Activated B cell treated with CpG ODN at 0.5 μM for 24 hours (primary cell): ENCODE measurements around the gene TRNP1. TPM values are rescaled to one million over a fixed set of nuclear protein-coding genes. Genes with fewer than 3 reads are reported as not detected.

Experiments used
- ATAC-seq: fragments of 200-7000 bp; cut with Tn5 transposase; one replicate; pipeline ENCODE4 v1.10.0; 2021; ENCODE audit warnings: low read depth, mild to moderate bottlenecking, moderate library complexity
- CTCF ChIA-PET: fragments of 350-600 bp; sonication (Branson Sonifier 250); formaldehyde crosslinking; loops from one replicate; lab custom pipeline; 2021; ENCODE audit warnings: antibody characterized with exemption; lab: Charles Lee
- POLR2A ChIA-PET: fragments of 350-600 bp; sonication (Branson Sonifier 250); formaldehyde crosslinking; loops from one replicate; lab custom pipeline; 2021; ENCODE audit warnings: antibody characterized with exemption; lab: Charles Lee
- DNase-seq: peaks from one replicate; pipeline ENCODE4 v3.0.0; 2022
- H3K27ac Mint-ChIP-seq: one replicate; pipeline ENCODE4 v1.8.0; 2020; ENCODE audit warnings: mixed read lengths
- H3K27me3 Mint-ChIP-seq: one replicate; pipeline ENCODE4 v1.8.0; 2021; ENCODE audit warnings: mixed read lengths
- H3K36me3 Mint-ChIP-seq: one replicate; pipeline ENCODE4 v1.8.0; 2021; ENCODE audit warnings: low read depth, mixed read lengths
- H3K4me1 Mint-ChIP-seq: one replicate; pipeline ENCODE4 v1.8.0; 2021; ENCODE audit warnings: mixed read lengths
- H3K4me3 Mint-ChIP-seq: one replicate; pipeline ENCODE4 v1.8.0; 2020; ENCODE audit warnings: mild to moderate bottlenecking, mixed read lengths
- H3K9me3 Mint-ChIP-seq: one replicate; pipeline ENCODE4 v1.8.0; 2020; ENCODE audit warnings: mixed read lengths
- CTCF ChIP-seq: fragments of 200-600 bp; IDR thresholded peaks from one replicate; pipeline ENCODE4 v1.8.0; 2022; ENCODE audit warnings: antibody characterized with exemption, mild to moderate bottlenecking
- intact Hi-C: fragments of 100-400 bp; cut with micrococcal nuclease; formaldehyde crosslinking; loops from one replicate; pipeline ENCODE4 v1.15.1; 2024
- total RNA-seq: library from RNA; stranded (reverse); gene quantifications from 2 replicates; pipeline ENCODE4 v1.2.3, GENCODE V29; 2022

TRNP1 gene
- total RNA-seq, 1 donor from 2014 or later, result 0.44 TPM

GRCh38 chr1:26971590-26971989 is 21.9 kb upstream of the TRNP1 start:
- no peaks in the 10 kb centered on the region for H3K4me1 Mint-ChIP-seq
- TF ChIP-seq CTCF, result no peak
- H3K27me3 Mint-ChIP-seq, result peaks cover 22% of the 10 kb centered on the region
- CTCF ChIA-PET, result no interaction called here
- intact Hi-C loops, result no loop called here
- POLR2A ChIA-PET, result no interaction called here
- no peaks in the 10 kb centered on the region for H3K9me3 Mint-ChIP-seq
- H3K4me3 Mint-ChIP-seq, result no peak overlapping the region
- DNase-seq, result no peak
- no peaks in the 10 kb centered on the region for H3K36me3 Mint-ChIP-seq
- no peak overlapping the region for H3K27ac Mint-ChIP-seq
- ATAC-seq, result no peak

GRCh38 chr1:26972390-26972789 is 21.1 kb upstream of the TRNP1 start:
- Mint-ChIP-seq H3K36me3 (no peaks in the 10 kb centered on the region), H3K4me1 (no peaks in the 10 kb centered on the region), H3K9me3 (no peaks in the 10 kb centered on the region), H3K27me3 (peaks cover 22% of the 10 kb centered on the region), H3K27ac (no peak overlapping the region), H3K4me3 (no peak overlapping the region)
- intact Hi-C loops, result no loop called here
- ChIA-PET POLR2A (no interaction called here), CTCF (no interaction called here)
- TF ChIP-seq CTCF, result no peak
- ATAC-seq, result no peak
- DNase-seq, result no peak

- no peaks in the 10 kb centered on the region for H3K4me1 Mint-ChIP-seq
- ChIA-PET CTCF (no interaction called here), POLR2A (no interaction called here)
- DNase-seq, result no peak
- H3K9me3 Mint-ChIP-seq, result no peaks in the 10 kb centered on the region
- no peak for ATAC-seq
- no peak for TF ChIP-seq CTCF
- no peak overlapping the region for H3K27ac Mint-ChIP-seq
- intact Hi-C loops, result no loop called here
- H3K27me3 Mint-ChIP-seq, result peaks cover 18% of the 10 kb centered on the region
- H3K4me3 Mint-ChIP-seq, result no peak overlapping the region
- H3K36me3 Mint-ChIP-seq, result no peaks in the 10 kb centered on the region
These were observed 20.7 kb upstream of the TRNP1 start for GRCh38 chr1:26972821-26973220.

- H3K4me1 Mint-ChIP-seq, result no peaks in the 10 kb centered on the region
- H3K36me3 Mint-ChIP-seq, result no peaks in the 10 kb centered on the region
- no peaks in the 10 kb centered on the region for H3K9me3 Mint-ChIP-seq
- intact Hi-C loops, result no loop called here
- no peak for TF ChIP-seq CTCF
- CTCF ChIA-PET, result no interaction called here
- POLR2A ChIA-PET, result no interaction called here
- ATAC-seq (no peak), DNase-seq (no peak)
- no peak overlapping the region for H3K27ac Mint-ChIP-seq
- peaks cover 10% of the 10 kb centered on the region for H3K27me3 Mint-ChIP-seq
- H3K4me3 Mint-ChIP-seq, result no peak overlapping the region
These were observed 16.6 kb upstream of the TRNP1 start for GRCh38 chr1:26976621-26977510.

- ChIA-PET POLR2A (no interaction called here), CTCF (interaction anchor here (0.8 kb wide), 1 partner anchor 19 kb away, joined by 3 read pairs; no protein-coding TSS in a partner anchor)
- no peaks in the 10 kb centered on the region for H3K4me1 Mint-ChIP-seq
- no peak for ATAC-seq
- no peaks in the 10 kb centered on the region for H3K9me3 Mint-ChIP-seq
- no peak overlapping the region for H3K4me3 Mint-ChIP-seq
- intact Hi-C loops, result no loop called here
- H3K36me3 Mint-ChIP-seq, result no peaks in the 10 kb centered on the region
- TF ChIP-seq CTCF, result no peak
- DNase-seq, result no peak
- no peak overlapping the region for H3K27ac Mint-ChIP-seq
- H3K27me3 Mint-ChIP-seq, result peaks cover 6% of the 10 kb centered on the region
These were observed 14.6 kb upstream of the TRNP1 start for GRCh38 chr1:26978901-26979300.
